ENCODE results near the gene CCDC191.

Gene CCDC191

GRCh38 chr3:113947372-113948014 is 108.8 kb downstream of the CCDC191 start, which contains the start of gene ZDHHC23:
TSS of gene ZDHHC23 (plus strand) at chr3:113948013. CDS start at chr3:113948803, 790 bp downstream.
- Histone ChIP-seq H4K20me1 (ENCODE audit: insufficient read depth) (no peaks in the 10 kb centered on the region), H3K36me3 (ENCODE audit: insufficient read depth) (no peaks in the 10 kb centered on the region), H2AFZ (ENCODE audit: low read depth) (peak within 1 kb of the TSS; percentile 88), H3K4me3 (IDR thresholded peaks at IDR 0.05; ENCODE audit: insufficient read depth, low read depth, low read length) (peak within 1 kb of the TSS; percentile 90), H3K4me2 (peak within 1 kb of the TSS; percentile 71), H3K4me1 (ENCODE audit: low read depth, poor library complexity, severe bottlenecking) (peaks cover 23% of the 10 kb centered on the region), H3K79me2 (ENCODE audit: insufficient read depth, low read depth) (no peaks in the 10 kb centered on the region), H3K27ac (no peak within 1 kb of the TSS; the same call in 1 of the 2 replicates), H3K9ac (peak within 1 kb of the TSS; percentile 42; the same call in 1 of the 2 replicates), H3K27me3 (ENCODE audit: insufficient read depth, low read depth) (no peaks in the 10 kb centered on the region)
- TF ChIP-seq, protein P1, sequence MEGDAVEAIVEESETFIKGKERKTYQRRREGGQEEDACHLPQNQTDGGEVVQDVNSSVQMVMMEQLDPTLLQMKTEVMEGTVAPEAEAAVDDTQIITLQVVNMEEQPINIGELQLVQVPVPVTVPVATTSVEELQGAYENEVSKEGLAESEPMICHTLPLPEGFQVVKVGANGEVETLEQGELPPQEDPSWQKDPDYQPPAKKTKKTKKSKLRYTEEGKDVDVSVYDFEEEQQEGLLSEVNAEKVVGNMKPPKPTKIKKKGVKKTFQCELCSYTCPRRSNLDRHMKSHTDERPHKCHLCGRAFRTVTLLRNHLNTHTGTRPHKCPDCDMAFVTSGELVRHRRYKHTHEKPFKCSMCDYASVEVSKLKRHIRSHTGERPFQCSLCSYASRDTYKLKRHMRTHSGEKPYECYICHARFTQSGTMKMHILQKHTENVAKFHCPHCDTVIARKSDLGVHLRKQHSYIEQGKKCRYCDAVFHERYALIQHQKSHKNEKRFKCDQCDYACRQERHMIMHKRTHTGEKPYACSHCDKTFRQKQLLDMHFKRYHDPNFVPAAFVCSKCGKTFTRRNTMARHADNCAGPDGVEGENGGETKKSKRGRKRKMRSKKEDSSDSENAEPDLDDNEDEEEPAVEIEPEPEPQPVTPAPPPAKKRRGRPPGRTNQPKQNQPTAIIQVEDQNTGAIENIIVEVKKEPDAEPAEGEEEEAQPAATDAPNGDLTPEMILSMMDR (conservative IDR thresholded peaks at IDR 0.05; ENCODE audit: low read depth, low read length), result no peak

DNA sequence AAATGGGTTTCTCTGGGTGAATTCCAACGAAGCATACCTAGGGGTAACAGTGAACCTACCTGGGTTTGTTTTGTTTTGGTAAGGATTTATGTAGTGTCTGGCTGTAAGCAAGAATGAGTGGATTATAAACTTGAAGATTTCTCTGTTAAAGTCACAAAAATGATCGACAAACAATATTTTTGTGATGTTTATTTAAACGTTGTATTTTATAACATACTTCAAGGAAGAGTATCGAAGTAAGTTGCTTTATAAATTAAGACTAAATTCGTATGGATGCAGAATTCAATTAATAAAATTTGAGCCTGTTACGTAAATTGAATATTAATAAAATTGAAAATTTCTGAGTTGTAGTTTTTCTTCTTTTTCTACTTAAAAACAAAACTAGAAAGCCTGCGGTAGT is 109.5 kb downstream of the CCDC191 start:
- Histone ChIP-seq H3K27ac (no peak overlapping the region), H3K4me2 (peak overlapping the region; percentile 71), H3K4me1 (ENCODE audit: low read depth, poor library complexity, severe bottlenecking) (peaks cover 23% of the 10 kb centered on the region), H4K20me1 (ENCODE audit: insufficient read depth) (no peaks in the 10 kb centered on the region), H3K4me3 (IDR thresholded peaks at IDR 0.05; ENCODE audit: insufficient read depth, low read depth, low read length) (no peak overlapping the region), H3K27me3 (ENCODE audit: insufficient read depth, low read depth) (no peaks in the 10 kb centered on the region), H3K36me3 (ENCODE audit: insufficient read depth) (no peaks in the 10 kb centered on the region), H3K79me2 (ENCODE audit: insufficient read depth, low read depth) (no peaks in the 10 kb centered on the region), H3K9ac (peak overlapping the region; percentile 35; the same call in 1 of the 2 replicates), H2AFZ (ENCODE audit: low read depth) (peak overlapping the region; percentile 74)
- TF ChIP-seq, protein P1 (conservative IDR thresholded peaks at IDR 0.05; ENCODE audit: low read depth, low read length), result no peak

- no peaks in the 10 kb centered on the region for H3K27me3 ChIP-seq (ENCODE audit: insufficient read depth, low read depth)
- H3K27ac ChIP-seq, result no peak overlapping the region
- H3K79me2 ChIP-seq (ENCODE audit: insufficient read depth, low read depth), result no peaks in the 10 kb centered on the region
- no peaks in the 10 kb centered on the region for H3K4me1 ChIP-seq (ENCODE audit: low read depth, poor library complexity, severe bottlenecking)
- TF ChIP-seq, protein P1 (conservative IDR thresholded peaks at IDR 0.05; ENCODE audit: low read depth, low read length), result no peak
- no peak overlapping the region for H3K4me2 ChIP-seq
- no peaks in the 10 kb centered on the region for H3K36me3 ChIP-seq (ENCODE audit: insufficient read depth)
- H3K9ac ChIP-seq, result no peak overlapping the region
- no peak overlapping the region for H2AFZ ChIP-seq (ENCODE audit: low read depth)
- H3K4me3 ChIP-seq (IDR thresholded peaks at IDR 0.05; ENCODE audit: insufficient read depth, low read depth, low read length), result no peak overlapping the region
- no peaks in the 10 kb centered on the region for H4K20me1 ChIP-seq (ENCODE audit: insufficient read depth)
These were observed 128.8 kb downstream of the CCDC191 start for GRCh38 chr3:113927556-113927955.

GRCh38 chr3:113914646-113915045 is 141.7 kb downstream of the CCDC191 start:
- Histone ChIP-seq H3K36me3 (ENCODE audit: insufficient read depth) (no peaks in the 10 kb centered on the region), H3K9ac (no peak overlapping the region), H3K4me3 (IDR thresholded peaks at IDR 0.05; ENCODE audit: insufficient read depth, low read depth, low read length) (no peak overlapping the region), H2AFZ (ENCODE audit: low read depth) (no peak overlapping the region), H3K4me2 (no peak overlapping the region), H3K27me3 (ENCODE audit: insufficient read depth, low read depth) (no peaks in the 10 kb centered on the region), H4K20me1 (ENCODE audit: insufficient read depth) (no peaks in the 10 kb centered on the region), H3K79me2 (ENCODE audit: insufficient read depth, low read depth) (no peaks in the 10 kb centered on the region), H3K4me1 (ENCODE audit: low read depth, poor library complexity, severe bottlenecking) (peaks cover 12% of the 10 kb centered on the region), H3K27ac (no peak overlapping the region)
- TF ChIP-seq, protein P1 (conservative IDR thresholded peaks at IDR 0.05; ENCODE audit: low read depth, low read length), result no peak

All from KMS-11 (cell line).